ENCODE data around the gene CARD8.

DNA sequence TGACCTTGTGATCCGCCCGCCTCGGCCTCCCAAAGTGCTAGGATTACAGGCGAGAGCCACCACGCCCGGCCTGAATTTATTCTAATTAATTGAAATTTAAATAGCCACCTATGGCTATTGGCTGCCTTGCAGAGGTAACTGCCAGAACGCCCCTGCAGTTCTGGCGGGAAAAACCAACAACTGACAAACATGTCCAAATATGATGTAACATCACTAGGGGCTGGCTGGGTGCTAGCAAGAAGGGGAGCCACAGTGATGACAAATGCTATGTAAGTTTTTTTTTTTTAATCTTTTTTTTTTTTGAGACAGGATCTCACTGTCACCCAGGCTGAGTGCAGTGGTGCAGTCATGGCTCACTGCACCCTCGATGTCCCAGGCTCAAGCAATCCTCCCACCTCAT is 72.4 kb downstream of the CARD8 start:
- TF ChIP-seq CTCF (IDR thresholded peaks at IDR 0.05 in 8 of 11, conservative IDR thresholded peaks at IDR 0.05 in 3 of 11): no peak
- no peak for TF ChIP-seq POLR2A (IDR thresholded peaks at IDR 0.05)
- no peak for TF ChIP-seq POLR2AphosphoS5 (IDR thresholded peaks at IDR 0.05)

Measured in spleen (tissue), 7 donors.